SHP77 treated with DMSO at 0.1 percent for 48 hours (cell line): ENCODE measurements around the gene TIPARP.
"Not testable (repeated sequence)": the region's sequence is repeated elsewhere in the genome, so short reads cannot be mapped to it uniquely, and the experiment has no call there.

ENCODE experiments used
- DNase-seq: peaks from one replicate; lab custom pipeline; 2025; lab: John Stamatoyannopoulos, UW

Gene TIPARP

GRCh38 chr3:156716105-156716862, 41.9 kb downstream of the TIPARP start:
- DNase-seq = no peak

- DNase-seq = no peak
Observed at GRCh38 chr3:156718622-156719306, 44.4 kb downstream of the TIPARP start.

- no peak for DNase-seq
Observed at GRCh38 chr3:156720826-156721225, 46.4 kb downstream of the TIPARP start.

GRCh38 chr3:156721687-156722618, 47.6 kb downstream of the TIPARP start:
- no peak for DNase-seq

- DNase-seq = no peak
Observed at GRCh38 chr3:156723182-156723619, 48.8 kb downstream of the TIPARP start.

GRCh38 chr3:156725682-156726081, 51.3 kb downstream of the TIPARP start:
- no peak for DNase-seq

- no peak for DNase-seq
Observed at GRCh38 chr3:156726456-156726855, 52.1 kb downstream of the TIPARP start.

- DNase-seq = no peak
Observed at GRCh38 chr3:156727519-156728205, 53.3 kb downstream of the TIPARP start.

GRCh38 chr3:156728267-156728985, 54.0 kb downstream of the TIPARP start:
- DNase-seq = peak; percentile 41

GRCh38 chr3:156729460-156730179, 55.2 kb downstream of the TIPARP start:
- DNase-seq = no peak

GRCh38 chr3:156731813-156732212, 57.4 kb downstream of the TIPARP start:
- no peak for DNase-seq

GRCh38 chr3:156732261-156732660, 57.9 kb downstream of the TIPARP start:
- DNase-seq = no peak

GRCh38 chr3:156732715-156733421, 58.5 kb downstream of the TIPARP start:
- DNase-seq = no peak

GRCh38 chr3:156734661-156735060, 60.3 kb downstream of the TIPARP start:
- DNase-seq = not testable (repeated sequence)

- DNase-seq = no peak
Observed at GRCh38 chr3:156735471-156735870, 61.1 kb downstream of the TIPARP start.

GRCh38 chr3:156737049-156737448, 62.7 kb downstream of the TIPARP start:
- not testable (repeated sequence) for DNase-seq

- no peak for DNase-seq
Observed at GRCh38 chr3:156738251-156738650, 63.9 kb downstream of the TIPARP start.

GRCh38 chr3:156739976-156740375, 65.6 kb downstream of the TIPARP start:
- no peak for DNase-seq

GRCh38 chr3:156740581-156740980, 66.2 kb downstream of the TIPARP start:
- DNase-seq = not testable (repeated sequence)

- DNase-seq = no peak
Observed at GRCh38 chr3:156741935-156742334, 67.5 kb downstream of the TIPARP start.
